Measurements from ENCODE around the gene DQX1. TPM values are rescaled to one million over a fixed set of nuclear protein-coding genes. Genes with fewer than 3 reads are reported as not detected.

Gene DQX1
- total RNA-seq, 1 experiment from 2014 or later: 1.3 TPM

- peaks cover 11% of the 10 kb centered on the region for H3K4me1 Mint-ChIP-seq
- no peak for DNase-seq (ENCODE audit: low spot score)
- ChIA-PET CTCF (interaction anchor here (1.6 kb wide), 1 partner anchor 9 kb away, joined by 5 read pairs; the partner anchor contains the start of gene DQX1), POLR2A (no interaction called here)
- H3K27me3 Mint-ChIP-seq (ENCODE audit: low read depth): 0 out of 2 replicates have a peak, but pooled peaks cover 3% of the 10 kb centered on the region
- H3K4me3 Mint-ChIP-seq: no peak overlapping the region
- peaks cover 16% of the 10 kb centered on the region for H3K36me3 Mint-ChIP-seq
- TF ChIP-seq ZNF512 (CRISPR knock-in tag; IDR thresholded peaks at IDR 0.05; ENCODE audit: borderline replicate concordance) (no peak), ZNF425 (CRISPR knock-in tag; conservative IDR thresholded peaks at IDR 0.05) (no peak), ATF3 (CRISPR knock-in tag; conservative IDR thresholded peaks at IDR 0.05) (no peak), ELF4 (CRISPR knock-in tag; IDR thresholded peaks at IDR 0.05; ENCODE audit: low read depth) (no peak), MAX (CRISPR knock-in tag; IDR thresholded peaks at IDR 0.05) (no peak), ZNF423 (CRISPR knock-in tag; IDR thresholded peaks at IDR 0.05) (no peak), USF1 (CRISPR knock-in tag; IDR thresholded peaks at IDR 0.05) (no peak), CREM (CRISPR knock-in tag; IDR thresholded peaks at IDR 0.05) (no peak), ZBTB21 (CRISPR knock-in tag; IDR thresholded peaks at IDR 0.05; ENCODE audit: borderline replicate concordance) (no peak), ZNF232 (CRISPR knock-in tag; IDR thresholded peaks at IDR 0.05) (no peak), FOXK1 (CRISPR knock-in tag; IDR thresholded peaks at IDR 0.05) (no peak), E2F5 (CRISPR knock-in tag; IDR thresholded peaks at IDR 0.05) (no peak), NR2C2 (CRISPR knock-in tag; IDR thresholded peaks at IDR 0.05) (no peak), TCF7 (CRISPR knock-in tag; IDR thresholded peaks at IDR 0.05; ENCODE audit: low read depth) (no peak), JUN (CRISPR knock-in tag; IDR thresholded peaks at IDR 0.05) (no peak), FOXP1 (CRISPR knock-in tag; IDR thresholded peaks at IDR 0.05; ENCODE audit: borderline replicate concordance) (no peak), PREB (CRISPR knock-in tag; IDR thresholded peaks at IDR 0.05; ENCODE audit: borderline replicate concordance) (no peak), ETV6 (CRISPR knock-in tag; IDR thresholded peaks at IDR 0.05) (no peak)
- no peaks in the 10 kb centered on the region for H3K9me3 Mint-ChIP-seq
- no peak overlapping the region for H3K27ac Mint-ChIP-seq
- ATAC-seq: no peak
Observed at GRCh38 chr2:74535440-74535965, 9.5 kb upstream of the DQX1 start.

- Mint-ChIP-seq H3K9me3 (no peaks in the 10 kb centered on the region), H3K4me3 (no peak overlapping the region), H3K36me3 (peaks cover 16% of the 10 kb centered on the region), H3K4me1 (peaks cover 11% of the 10 kb centered on the region), H3K27ac (no peak overlapping the region), H3K27me3 (ENCODE audit: low read depth) (0 out of 2 replicates have a peak, but pooled peaks cover 3% of the 10 kb centered on the region)
- CTCF ChIA-PET: no interaction called here
- no peak for DNase-seq (ENCODE audit: low spot score)
- TF ChIP-seq ZNF512 (CRISPR knock-in tag; IDR thresholded peaks at IDR 0.05; ENCODE audit: borderline replicate concordance) (no peak), JAZF1 (CRISPR knock-in tag; IDR thresholded peaks at IDR 0.05) (no peak), FOXP1 (CRISPR knock-in tag; IDR thresholded peaks at IDR 0.05; ENCODE audit: borderline replicate concordance) (no peak), MXD4 (CRISPR knock-in tag; IDR thresholded peaks at IDR 0.05; ENCODE audit: borderline replicate concordance) (no peak), ATF3 (CRISPR knock-in tag; conservative IDR thresholded peaks at IDR 0.05) (no peak), ATF1 (CRISPR knock-in tag; IDR thresholded peaks at IDR 0.05) (no peak)
- ATAC-seq: no peak
- POLR2A ChIA-PET: no interaction called here
Observed at GRCh38 chr2:74534411-74534810, 8.4 kb upstream of the DQX1 start.

Data from WTC11 (cell line).